DOHH2 (cell line): Measurements from ENCODE around the gene PTPRT.

Experiments
- H3F3A ChIP-seq: fragments of 200-600 bp; sonication (generic), shearing (Covaris generic); 2 replicates; pipeline ENCODE4 v1.6.0; 2016; ENCODE audit warnings: antibody characterized with exemption, mild to moderate bottlenecking; ENCODE audit not compliant: control insufficient read depth, insufficient read depth
- H3K27ac ChIP-seq: fragments of 200-600 bp; sonication (generic); 2 replicates; pipeline ENCODE4 v1.5.1; 2014; ENCODE audit warnings: low read depth, mild to moderate bottlenecking, low read length, moderate library complexity
- H3K27me3 ChIP-seq: fragments of 200-600 bp; sonication (generic); 2 replicates; pipeline ENCODE4 v1.6.1; 2014; ENCODE audit warnings: mild to moderate bottlenecking, low read length, mixed read lengths; ENCODE audit not compliant: control insufficient read depth
- H3K36me3 ChIP-seq: fragments of 200-600 bp; sonication (generic); 2 replicates; pipeline ENCODE4 v1.6.1; 2014; ENCODE audit warnings: mild to moderate bottlenecking, low read length, moderate library complexity, mixed read lengths; ENCODE audit not compliant: control insufficient read depth
- H3K4me1 ChIP-seq: fragments of 200-600 bp; sonication (generic); 2 replicates; pipeline ENCODE4 v1.6.1; 2014; ENCODE audit warnings: mild to moderate bottlenecking, low read length, mixed read lengths; ENCODE audit not compliant: control insufficient read depth
- H3K4me2 ChIP-seq: fragments of 200-600 bp; sonication (generic); 2 replicates; pipeline ENCODE4 v1.6.0; 2014; ENCODE audit warnings: mild to moderate bottlenecking, low read length, moderate library complexity
- H3K4me3 ChIP-seq: fragments of 200-600 bp; sonication (generic); 2 replicates; pipeline ENCODE4 v1.5.1; 2014; ENCODE audit warnings: mild to moderate bottlenecking, low read length, mixed read lengths
- H3K79me2 ChIP-seq: fragments of 200-600 bp; sonication (generic); 2 replicates; pipeline ENCODE4 v1.6.1; 2014; ENCODE audit warnings: mild to moderate bottlenecking, low read length, mixed read lengths; ENCODE audit not compliant: control insufficient read depth
- H3K9me2 ChIP-seq: fragments of 200-600 bp; sonication (generic); replicated peaks from 2 replicates; pipeline ENCODE4 v1.6.1; 2014; ENCODE audit warnings: mild to moderate bottlenecking, low read length, mixed read lengths; ENCODE audit not compliant: control insufficient read depth
- H3K9me3 ChIP-seq: fragments of 200-600 bp; sonication (generic); 2 replicates; pipeline ENCODE4 v1.6.1; 2014; ENCODE audit warnings: antibody characterized with exemption, low read length, mixed read lengths; ENCODE audit not compliant: control insufficient read depth, insufficient read depth
- H4K20me1 ChIP-seq: fragments of 200-600 bp; sonication (generic); 2 replicates; pipeline ENCODE4 v1.6.0; 2014; ENCODE audit warnings: low read depth, mild to moderate bottlenecking, antibody characterized with exemption, low read length, moderate library complexity; ENCODE audit not compliant: control insufficient read depth, insufficient read depth
- CTCF ChIP-seq: fragments of 200-600 bp; sonication (generic); IDR thresholded peaks from one replicate; pipeline ENCODE4 v1.5.1; 2014; ENCODE audit warnings: antibody characterized with exemption, mild to moderate bottlenecking, low read depth, low read length; ENCODE audit not compliant: poor library complexity, severe bottlenecking
- EZH2phosphoT487 ChIP-seq: fragments of 200-600 bp; sonication (generic); IDR thresholded peaks from 2 replicates; pipeline ENCODE4 v1.6.1; 2017; ENCODE audit warnings: borderline replicate concordance, mild to moderate bottlenecking, antibody characterized with exemption, low read length, moderate library complexity, mixed read lengths

PTPRT gene

GRCh38 chr20:42740226-42740870 lies 449.4 kb downstream of the PTPRT start:
- Histone ChIP-seq H3K36me3 (no peaks in the 10 kb centered on the region), H3K4me3 (no peak overlapping the region), H3K9me3 (no peaks in the 10 kb centered on the region), H3K79me2 (no peaks in the 10 kb centered on the region), H3K4me1 (no peaks in the 10 kb centered on the region), H3K9me2 (no peaks in the 10 kb centered on the region), H4K20me1 (no peaks in the 10 kb centered on the region), H3K4me2 (no peak overlapping the region), H3K27me3 (no peaks in the 10 kb centered on the region), H3F3A (no peaks in the 10 kb centered on the region), H3K27ac (no peak overlapping the region)
- no peak for TF ChIP-seq EZH2phosphoT487
- TF ChIP-seq CTCF, result no peak

GRCh38 chr20:42739683-42740082 lies 450.0 kb downstream of the PTPRT start:
- no peak overlapping the region for H3K4me3 ChIP-seq
- H4K20me1 ChIP-seq, result no peaks in the 10 kb centered on the region
- H3K4me1 ChIP-seq, result no peaks in the 10 kb centered on the region
- no peaks in the 10 kb centered on the region for H3K9me2 ChIP-seq
- H3F3A ChIP-seq, result no peaks in the 10 kb centered on the region
- TF ChIP-seq EZH2phosphoT487, result no peak
- TF ChIP-seq CTCF, result no peak
- no peaks in the 10 kb centered on the region for H3K79me2 ChIP-seq
- H3K27me3 ChIP-seq, result no peaks in the 10 kb centered on the region
- no peak overlapping the region for H3K27ac ChIP-seq
- H3K9me3 ChIP-seq, result no peaks in the 10 kb centered on the region
- no peaks in the 10 kb centered on the region for H3K36me3 ChIP-seq
- no peak overlapping the region for H3K4me2 ChIP-seq

- Histone ChIP-seq H3K4me3 (no peak overlapping the region), H3K4me1 (no peaks in the 10 kb centered on the region), H3K27ac (no peak overlapping the region), H3K9me3 (no peaks in the 10 kb centered on the region), H3K4me2 (no peak overlapping the region), H3K79me2 (no peaks in the 10 kb centered on the region), H3K27me3 (no peaks in the 10 kb centered on the region), H3K9me2 (no peaks in the 10 kb centered on the region), H3K36me3 (no peaks in the 10 kb centered on the region), H3F3A (no peaks in the 10 kb centered on the region), H4K20me1 (no peaks in the 10 kb centered on the region)
- TF ChIP-seq EZH2phosphoT487 (no peak), CTCF (no peak)
Observed at GRCh38 chr20:42735539-42735938, 454.2 kb downstream of the PTPRT start.
